NCI-H1417 (cell line): ENCODE measurements around the gene YIF1A.

Experiments
- DNase-seq, 3 experiments: peaks; one replicate each; lab custom pipeline; 2025; lab: John Stamatoyannopoulos, UW

Gene YIF1A, protein sequence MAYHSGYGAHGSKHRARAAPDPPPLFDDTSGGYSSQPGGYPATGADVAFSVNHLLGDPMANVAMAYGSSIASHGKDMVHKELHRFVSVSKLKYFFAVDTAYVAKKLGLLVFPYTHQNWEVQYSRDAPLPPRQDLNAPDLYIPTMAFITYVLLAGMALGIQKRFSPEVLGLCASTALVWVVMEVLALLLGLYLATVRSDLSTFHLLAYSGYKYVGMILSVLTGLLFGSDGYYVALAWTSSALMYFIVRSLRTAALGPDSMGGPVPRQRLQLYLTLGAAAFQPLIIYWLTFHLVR

DNA sequence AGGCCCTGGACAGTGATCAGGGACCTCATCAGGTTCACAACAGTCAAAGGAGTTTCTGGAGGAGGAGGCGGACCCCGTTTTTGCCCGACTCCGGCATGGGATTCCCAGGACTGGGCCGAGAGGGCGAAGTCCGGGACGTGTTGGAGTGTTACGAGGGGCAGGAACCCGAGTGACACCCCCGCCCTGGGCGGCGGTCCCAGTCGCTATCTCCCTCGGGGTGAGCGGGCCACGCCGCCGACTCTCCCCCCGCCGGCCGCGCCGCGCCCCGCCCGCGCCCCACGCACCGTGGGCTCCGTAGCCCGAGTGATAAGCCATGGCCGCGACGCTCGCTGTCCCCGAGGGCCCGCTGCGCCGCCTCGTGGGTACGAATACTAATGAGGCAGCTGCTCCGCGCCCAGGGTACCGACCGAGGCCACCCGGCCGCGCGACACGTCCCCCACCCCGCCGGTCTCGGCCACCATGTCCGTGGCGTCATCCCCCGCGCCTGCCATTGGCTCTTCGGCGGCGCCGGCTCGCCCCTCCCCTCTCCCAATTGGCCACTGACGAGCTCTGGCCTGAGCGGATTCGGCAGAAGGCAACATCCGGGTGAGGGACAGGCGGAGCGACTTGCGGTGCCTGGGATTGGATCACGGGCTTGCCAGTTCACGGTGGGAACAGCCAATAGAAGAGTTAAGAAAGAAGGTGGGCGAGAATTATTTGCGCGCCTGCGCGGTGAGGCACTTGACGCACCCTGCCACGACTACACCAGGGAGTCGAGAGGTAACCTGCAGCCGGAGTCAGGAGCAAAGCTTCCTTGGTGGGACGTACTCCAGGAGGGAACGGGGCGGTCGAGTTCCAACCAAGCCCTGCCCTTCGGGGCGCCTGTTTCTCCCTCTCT is at the start of gene YIF1A:
YIF1A (minus strand) TSS at position 473 of the 877 bp plus-strand sequence; CDS start at position 315, 158 bp downstream.
- peak; percentile 99 to 100 (median 99) for DNase-seq

DNA sequence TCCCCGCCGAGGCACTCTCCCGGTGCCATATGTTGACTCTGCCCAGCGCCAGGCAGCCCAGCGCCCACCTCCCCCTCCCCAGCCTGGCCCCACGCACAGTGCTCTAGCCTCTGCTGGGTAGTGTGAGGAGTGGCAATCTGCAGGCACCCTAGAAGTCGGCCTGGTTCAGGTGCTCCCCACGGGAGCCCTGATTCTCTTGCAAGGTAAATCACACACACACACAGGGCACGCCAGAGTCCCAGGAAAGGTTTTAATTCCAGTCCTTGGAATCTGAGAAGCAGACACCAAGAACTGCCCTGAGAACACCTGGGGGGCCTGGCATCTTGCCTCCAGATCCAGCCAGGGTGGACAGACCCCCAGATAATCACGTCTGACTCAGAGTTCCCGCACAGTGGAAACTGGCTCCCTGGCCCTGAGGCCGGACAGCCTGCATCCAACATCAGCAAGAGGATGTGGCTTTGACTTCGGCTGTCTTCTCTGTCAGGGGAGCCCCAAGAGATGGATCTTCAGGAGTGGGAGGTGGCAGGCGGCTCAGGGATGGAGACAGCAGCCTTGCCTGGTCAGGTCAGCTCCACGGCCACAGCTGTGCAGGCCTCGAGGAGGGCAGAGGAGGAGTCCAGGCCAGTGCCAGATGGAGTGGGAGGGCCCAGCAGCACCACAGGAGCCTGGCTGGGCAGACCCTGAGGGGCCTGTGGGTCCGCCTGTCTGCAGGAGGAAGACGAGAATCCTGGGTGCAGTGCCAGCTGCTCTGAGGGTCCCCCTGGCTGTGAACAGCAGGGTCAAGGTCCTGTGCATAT is 48.4 kb upstream of the YIF1A start:
- DNase-seq = no peak

DNA sequence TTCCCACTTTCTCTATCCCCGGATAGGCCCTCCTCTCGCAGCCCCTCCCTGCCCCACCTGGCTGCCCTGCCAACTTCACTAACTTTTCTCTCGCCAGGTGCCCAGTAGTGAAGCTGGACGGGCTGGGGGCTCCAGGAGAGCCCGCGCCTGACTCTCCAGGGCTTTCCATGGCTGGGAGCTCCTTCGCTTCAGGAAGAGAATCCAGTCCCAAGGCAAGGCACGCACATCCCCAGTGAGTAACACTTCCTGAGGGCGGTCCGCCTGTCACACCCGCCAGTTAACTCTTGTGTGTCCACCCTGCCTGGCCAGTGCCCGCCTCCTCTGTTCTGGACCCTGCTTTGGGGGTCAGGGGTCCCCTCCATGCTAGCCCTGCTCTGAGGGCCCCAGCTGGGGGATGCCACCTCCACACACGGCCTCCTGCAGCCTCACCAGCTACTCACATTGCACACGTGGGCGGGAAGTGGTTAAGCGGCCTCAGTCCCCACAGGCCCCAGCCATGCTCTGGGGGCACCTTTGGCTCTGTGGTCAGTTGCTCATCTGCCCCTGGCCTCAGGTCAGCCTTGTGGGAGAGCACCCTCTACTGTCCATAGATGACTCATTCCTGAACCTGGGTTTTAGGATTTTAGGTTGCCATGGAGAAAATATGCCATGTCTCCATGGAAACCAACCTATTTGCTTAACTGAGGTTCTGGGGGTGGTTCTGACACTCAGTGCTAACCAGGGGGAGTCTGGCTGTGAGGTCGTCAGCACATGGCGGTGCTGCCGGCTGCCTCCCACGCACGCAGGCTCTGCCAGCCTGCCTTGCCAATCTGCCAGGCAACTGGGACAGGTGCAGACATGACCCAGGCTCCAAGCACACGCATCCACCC is 47.5 kb upstream of the YIF1A start, which contains the start of gene RIN1:
RIN1 (minus strand) TSS at position 201 of the 869 bp plus-strand sequence; CDS start at position 169, 32 bp downstream.
- peak in 2 of 3 experiments; percentile 71 to 74 for DNase-seq

DNA sequence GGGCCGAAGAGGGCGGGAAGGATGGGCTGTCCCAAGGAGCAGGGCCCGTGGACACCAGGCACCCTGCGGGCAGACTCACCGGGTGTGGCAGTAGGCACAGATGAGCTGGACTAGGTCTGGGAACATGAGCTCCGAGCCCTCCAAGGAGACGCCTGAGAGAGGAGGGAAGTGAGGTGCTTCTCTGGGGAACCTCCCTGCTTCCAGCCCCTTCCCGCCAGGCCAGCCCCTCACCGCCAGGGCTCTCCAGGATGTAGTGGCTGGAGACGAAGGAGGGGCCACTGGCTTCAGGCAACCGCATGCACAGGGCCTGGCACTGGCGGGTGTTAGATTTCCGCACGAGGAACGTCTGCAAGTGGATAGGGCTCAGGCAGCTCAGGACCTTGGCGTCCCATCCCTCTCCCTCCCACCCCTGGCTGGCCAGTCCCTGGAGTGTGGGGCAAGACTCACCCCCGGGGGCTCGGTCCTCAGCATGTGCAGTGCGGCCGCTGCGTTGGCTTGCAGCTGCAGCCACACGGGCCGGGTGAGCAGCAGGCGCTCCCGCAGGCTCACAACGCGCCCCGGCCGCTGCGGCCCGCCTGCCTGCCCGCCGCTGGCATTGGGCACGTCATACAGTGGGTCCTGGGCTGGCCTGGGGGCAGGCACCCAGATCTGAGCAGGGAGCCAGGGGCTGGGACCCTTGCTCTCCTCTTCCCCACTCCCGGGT is 46.7 kb upstream of the YIF1A start:
- peak in 1 of 3 experiments; percentile 17 for DNase-seq

DNA sequence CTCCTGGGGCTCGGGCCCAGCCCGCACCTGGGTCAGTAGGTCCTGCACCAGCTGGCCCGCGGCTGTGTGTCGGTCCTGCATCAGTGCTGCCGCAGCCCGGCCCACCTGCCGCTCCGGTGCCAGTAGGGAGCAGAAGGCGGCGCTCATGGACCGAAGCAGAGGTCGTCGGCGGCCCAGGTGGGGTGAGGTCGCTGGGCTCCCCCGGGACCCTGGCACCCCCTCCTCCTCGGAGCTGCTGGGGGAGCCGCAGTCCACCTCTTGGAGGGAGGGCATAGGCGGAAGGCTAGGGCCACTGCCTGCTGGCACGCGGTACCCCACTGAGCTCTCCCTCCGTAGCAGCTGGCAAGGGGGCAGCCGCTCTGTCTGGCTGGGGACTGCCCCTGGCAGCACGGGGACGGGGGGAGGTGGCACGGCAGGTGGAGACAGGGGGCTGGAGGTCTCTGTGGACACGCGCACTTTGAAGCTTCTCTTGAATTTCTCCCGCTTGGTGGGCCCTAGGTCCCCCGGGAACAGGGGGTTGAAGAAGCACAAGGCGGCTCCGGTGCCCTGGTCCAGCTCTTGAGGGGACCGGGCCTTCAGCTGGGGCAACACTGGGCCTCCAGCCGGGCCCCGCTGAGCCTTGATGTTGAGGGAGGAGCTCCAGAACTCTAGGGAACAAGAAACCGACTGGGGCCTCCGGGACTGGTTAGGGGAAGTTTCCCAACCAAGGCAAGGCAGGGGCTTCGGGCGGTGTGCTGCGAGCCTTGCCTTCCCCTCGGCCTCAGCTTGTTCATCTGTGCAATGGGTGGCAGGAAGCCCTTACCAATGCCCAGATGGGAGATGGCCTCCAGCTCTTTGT is 45.9 kb upstream of the YIF1A start:
- no peak for DNase-seq

DNA sequence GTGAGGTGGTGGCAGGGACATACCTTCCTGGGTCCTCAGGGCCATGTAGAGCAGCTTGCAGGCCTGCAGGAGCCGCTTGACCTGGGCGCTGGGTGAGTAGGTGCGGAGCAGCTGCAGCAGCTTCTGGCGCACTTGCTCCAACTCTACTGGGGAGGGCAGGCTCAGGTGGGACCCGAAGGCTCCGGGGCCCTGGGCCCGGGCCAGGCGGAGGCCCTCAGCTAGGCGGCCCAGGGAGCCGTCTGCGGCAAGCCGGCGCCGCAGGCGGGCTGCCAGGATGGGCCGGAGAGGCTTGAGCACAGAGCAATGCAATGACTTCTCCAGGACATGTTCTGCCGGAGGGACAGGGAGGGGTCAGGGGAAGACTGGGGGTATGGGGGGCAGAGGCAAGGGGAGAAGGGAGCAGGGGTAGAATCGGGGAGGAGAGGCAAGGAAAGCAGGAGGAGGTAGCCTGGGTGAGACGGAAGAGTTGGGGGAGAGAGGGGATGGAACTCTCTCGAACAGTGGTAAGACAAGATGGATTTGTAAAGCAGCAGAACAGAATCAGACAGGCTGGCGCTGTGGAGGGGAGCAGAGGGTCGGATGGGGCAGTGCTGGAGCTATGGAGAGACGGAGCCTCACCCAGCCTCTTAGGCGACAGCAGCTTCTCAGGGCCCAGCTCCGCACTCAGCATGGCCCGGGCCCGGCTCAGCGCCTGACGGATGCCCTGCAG is 45.1 kb upstream of the YIF1A start:
- no peak for DNase-seq

DNA sequence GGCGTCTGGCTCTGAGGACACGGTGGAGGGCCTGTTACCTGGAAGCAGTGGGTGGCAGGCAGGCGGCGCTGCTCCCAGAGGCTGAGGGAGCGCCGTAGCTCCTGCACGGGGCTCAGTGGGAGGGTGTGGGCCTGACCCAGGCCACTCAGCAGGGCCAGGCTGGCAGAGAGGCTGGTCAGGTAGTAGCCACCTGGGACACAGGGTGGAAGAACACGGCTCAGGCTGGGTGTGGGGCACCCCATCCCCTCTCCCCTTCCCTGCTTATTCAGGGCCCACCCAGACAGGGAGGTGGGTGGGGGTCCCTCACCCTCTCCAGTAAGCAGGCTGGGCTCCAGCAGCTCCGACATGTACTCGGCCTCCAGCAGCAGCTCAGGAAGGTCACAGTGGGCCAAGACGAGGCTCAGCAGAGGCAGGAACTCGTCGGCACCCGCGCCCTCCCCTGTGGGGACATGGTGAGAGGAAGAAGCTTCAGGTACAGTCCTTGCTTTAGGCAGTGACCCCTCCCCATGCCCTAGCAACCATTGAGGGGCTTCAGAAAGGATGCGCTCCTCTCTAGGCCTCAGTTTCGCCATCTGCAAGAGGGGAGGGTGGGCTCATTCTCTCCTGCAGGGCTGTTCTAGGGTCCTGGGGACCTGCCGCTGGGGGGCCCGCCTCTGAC is 44.4 kb upstream of the YIF1A start:
- no peak for DNase-seq

DNA sequence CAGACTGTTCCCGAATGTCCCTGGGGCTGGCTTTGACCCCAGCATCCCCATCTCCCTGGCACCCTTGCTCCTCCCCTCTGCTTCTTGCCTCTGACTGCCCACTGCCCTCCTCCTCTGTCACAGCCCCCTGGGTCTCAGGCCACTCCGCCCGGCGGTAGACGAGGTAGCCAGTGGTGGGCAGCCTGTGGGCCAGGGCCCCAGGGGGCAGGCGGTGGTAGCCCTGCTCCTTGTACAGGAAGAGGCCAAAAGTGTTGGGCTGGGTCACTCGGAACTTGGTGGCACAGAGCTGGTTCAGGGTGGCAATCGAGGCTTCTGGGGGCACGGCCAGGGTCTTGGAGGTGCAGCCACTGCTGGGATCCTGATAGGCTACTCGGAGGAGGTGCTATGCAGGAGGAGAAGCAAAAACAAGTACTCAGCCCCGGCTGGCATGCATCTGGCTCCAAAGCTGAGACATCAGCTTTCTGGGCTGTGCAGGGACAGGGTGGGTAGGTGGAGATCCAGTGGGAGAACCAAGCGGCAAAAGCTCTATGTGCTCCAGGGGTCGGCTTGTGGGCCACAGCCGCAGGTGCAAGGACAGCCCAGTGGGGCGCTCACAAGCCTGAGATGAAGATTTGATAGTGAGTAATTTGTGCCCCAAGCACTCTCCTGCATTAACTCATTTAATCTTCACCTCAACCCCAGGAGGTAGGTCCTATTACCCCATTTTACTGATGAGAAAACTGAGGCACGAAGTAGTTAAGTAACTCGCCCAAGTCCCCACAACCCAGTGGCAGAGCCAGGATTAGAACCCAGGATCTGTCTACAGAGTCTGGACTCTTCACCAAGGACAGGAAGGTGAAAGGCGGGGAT is 43.7 kb upstream of the YIF1A start:
- DNase-seq = no peak

DNA sequence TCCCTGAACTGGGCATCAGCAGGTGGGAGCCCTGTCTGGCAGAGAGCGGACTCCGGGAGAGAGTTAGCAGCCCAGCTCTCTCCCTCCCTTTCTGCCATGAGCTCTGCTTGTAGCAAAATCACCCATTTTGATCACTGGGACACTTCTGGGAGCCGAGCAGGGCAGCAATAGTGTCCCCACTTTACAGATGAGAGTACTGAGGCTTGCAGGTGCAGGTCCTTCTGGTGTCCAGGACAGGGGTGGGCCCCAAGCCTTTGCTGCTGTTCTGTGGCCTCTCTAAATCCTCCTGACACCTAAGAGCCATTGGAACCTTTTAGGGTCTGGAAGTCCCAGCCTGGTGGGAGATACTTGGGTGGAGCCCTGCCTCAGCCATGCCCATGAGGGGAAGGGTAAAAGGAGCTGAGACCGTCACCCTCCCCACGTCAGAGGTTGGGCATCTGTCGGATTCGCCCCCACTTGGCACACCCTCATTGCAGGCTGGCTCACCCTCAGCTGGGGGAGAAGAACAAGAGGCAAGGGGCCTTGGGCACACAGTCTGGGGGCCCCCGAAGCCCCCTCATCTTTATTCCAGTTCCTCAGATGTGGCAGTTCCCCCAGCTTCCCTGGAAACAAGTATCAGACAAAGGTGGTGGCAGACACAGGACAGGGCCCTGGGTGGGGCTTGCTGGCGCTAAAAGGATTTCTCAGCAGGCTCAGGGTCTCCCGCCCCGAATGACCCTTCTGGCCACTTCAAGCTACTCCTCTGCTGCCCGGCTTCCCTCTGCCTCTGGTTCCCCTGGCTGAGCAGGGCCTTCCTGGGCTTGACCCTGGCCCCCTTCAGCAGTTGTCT is 42.8 kb upstream of the YIF1A start:
- no peak for DNase-seq

DNA sequence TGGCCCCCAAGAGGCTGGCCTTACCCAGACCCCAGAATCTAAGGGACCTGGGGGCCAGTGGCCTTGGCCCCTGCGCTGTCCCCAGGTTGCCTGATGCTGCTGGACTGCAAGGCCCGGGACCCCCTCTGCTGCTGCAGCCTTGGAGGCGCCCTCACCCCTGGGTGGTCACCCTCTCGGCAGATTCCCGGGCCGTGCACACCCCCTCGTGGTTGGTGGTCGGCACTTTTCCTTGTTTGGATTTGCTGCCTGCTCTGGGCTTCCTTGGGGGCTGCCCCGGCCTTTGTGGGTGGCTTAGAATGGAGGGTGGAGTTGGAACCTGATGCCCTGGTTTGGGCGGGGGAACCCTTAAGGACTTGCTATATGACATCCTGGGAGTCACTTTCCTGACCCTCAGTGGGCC is 42.0 kb upstream of the YIF1A start:
- no peak for DNase-seq

DNA sequence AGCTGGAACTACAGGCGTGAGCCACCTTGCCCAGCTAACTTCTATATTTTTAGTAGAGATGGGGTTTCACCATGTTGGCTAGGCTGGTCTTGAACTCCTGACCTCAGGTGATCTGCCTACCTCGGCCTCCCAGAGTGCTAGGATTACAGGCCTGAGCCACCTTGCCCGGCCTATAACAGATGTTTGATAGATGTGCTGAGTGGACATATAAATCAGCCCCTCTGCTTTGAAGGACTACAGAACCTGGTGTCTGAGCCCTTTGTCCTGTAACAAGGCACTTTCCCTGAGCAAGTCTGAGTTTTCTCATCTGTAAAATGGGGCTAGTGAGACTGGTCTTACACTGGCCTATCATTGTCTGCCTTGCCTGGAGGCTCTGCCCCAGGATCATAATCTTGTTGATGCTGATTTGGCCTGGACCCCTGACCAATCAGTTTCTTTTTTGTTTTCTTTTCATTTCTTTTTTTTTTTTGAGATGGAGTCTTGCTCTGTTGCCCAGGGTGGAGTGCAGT is 40.3 kb upstream of the YIF1A start:
- DNase-seq = no peak

DNA sequence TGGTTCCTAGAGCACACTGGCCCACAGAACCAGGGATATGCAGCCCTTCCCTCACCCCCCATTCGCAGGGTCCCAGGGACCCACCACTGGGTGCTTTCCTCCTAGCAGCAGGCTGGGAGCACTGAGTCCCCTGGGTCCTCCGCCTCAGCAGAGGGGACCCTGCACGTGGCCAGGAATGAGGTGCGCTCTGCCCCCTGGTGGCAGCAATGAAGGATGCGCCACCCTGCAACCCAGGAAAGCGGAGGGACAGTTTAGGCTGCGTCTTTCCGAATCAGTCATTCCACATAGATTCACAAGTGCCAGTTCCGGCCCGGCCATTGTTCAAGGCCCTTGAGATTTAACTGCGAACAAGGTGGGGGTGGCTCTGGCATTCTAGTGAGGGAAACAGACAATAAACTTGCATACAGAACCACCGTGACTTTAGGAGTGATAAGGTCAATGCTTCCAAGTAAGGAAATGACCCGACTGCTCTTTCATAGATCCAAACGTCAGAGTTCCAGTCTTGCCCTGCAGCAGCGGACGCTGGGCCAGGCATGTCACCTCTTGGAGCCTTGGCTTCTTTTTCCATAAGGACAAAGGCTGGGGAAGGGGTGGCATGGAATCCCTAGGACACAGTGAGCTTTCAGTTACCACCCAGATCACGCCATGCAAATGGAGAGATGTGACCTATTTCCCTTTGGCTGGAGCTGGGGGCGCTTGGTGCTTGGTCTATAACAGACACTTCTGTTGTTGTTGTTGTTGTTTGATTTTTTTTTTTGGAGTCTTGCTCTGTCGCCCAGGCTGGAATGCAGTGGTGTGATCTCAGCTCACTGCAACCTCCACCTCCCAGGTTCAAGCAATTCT is 39.6 kb upstream of the YIF1A start:
- peak; percentile 68 to 81 (median 69) for DNase-seq

DNA sequence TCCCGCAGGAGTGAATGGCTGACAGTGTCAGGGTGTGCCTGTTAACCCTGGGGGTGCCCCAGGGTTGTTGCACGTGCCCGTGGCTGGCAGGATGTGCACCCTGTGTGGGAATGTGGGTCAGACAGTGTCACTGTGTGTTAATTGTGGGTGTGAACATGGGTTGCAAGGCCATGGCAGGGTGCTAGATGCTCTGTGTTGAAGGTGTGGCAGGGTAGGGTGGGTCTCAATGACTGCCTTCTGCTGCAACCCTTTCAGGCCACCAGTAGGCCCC is 39.0 kb upstream of the YIF1A start:
- DNase-seq = no peak

DNA sequence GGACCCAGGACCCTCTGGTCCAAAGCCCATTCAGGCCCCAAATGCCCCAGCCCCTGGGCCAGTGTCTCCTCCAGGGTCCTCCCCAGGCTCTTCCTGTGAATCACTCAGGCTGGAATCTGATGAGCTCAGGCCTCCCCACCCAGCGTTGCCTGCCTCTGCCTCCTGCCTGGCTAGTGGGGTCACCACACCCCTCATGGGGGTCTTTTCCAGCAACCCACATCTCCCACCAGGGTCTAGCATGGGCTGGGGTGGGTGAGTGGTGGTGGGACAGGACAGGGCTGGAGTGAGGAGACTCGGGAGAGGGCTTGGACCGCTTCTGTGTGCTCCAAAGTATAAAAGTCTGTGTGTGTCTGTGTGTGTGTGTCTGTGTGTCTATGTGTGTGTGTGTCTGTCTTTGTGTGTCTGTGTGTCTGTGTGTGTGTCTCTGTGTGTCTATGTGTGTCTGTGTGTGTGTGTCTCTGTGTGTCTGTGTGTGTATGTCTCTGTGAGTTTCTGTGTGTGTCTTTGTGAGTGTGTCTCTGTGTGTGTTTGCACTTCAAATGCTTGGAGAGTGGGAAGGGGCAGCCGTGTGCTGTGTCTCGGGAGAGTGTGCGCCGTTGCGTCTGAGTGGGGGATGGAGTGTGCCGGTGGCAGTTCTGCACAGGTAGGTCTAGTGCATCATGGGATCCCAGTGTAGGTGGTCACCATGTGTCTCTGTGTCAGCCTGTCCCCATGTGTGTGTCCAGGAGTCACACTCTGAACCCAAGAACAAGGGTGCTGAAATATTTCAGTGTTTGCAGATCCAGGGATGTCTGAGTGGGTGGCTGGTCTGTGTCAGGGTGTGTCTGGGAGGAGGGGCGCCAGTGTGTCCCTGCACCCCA is 38.5 kb upstream of the YIF1A start:
- DNase-seq = no peak
